Mucosa of rectum (tissue), 2 donors: ENCODE results near the gene SOCS1.

Source experiments
- H3K27ac ChIP-seq, 2 donors: one replicate each; pipeline ENCODE4 v1.7.0; 2013; ENCODE audit warnings: inconsistent platforms in 2 of 2, low read depth in 2 of 2, low read length in 2 of 2
- H3K27me3 ChIP-seq, 2 donors: one replicate each; pipeline ENCODE4 v1.7.0; 2013; ENCODE audit warnings: low read length in 2 of 2; ENCODE audit not compliant: control insufficient read depth in 2 of 2, insufficient read depth in 2 of 2
- H3K36me3 ChIP-seq, 2 donors: one replicate each; pipeline ENCODE4 v1.7.0; 2013; ENCODE audit warnings: low read length in 2 of 2; ENCODE audit not compliant: control insufficient read depth in 2 of 2, insufficient read depth in 2 of 2
- H3K4me1 ChIP-seq, 2 donors: one replicate each; pipeline ENCODE4 v1.7.0; 2013; ENCODE audit warnings: low read length in 2 of 2, mild to moderate bottlenecking in 1 of 2; ENCODE audit not compliant: control insufficient read depth in 2 of 2, insufficient read depth in 2 of 2
- H3K4me3 ChIP-seq, 2 donors: one replicate each; pipeline ENCODE4 v1.7.0; 2013; ENCODE audit warnings: low read length in 2 of 2
- H3K9ac ChIP-seq, 2 donors: one replicate each; pipeline ENCODE4 v1.7.0; 2013; ENCODE audit warnings: low read length in 2 of 2, low read depth in 1 of 2, mild to moderate bottlenecking in 1 of 2
- H3K9me3 ChIP-seq, 2 donors: one replicate each; pipeline ENCODE4 v1.7.0; 2013; ENCODE audit warnings: low read length in 2 of 2; ENCODE audit not compliant: control insufficient read depth in 2 of 2
- donor health status: healthy.
- donor health status: Normal muscosa, but diverticular disease.

The SOCS1 gene

GRCh38 chr16:11273721-11274324 is 17.8 kb upstream of the SOCS1 start:
- H3K27ac ChIP-seq: no peak overlapping the region
- H3K27me3 ChIP-seq: no peaks in the 10 kb centered on the region
- H3K4me3 ChIP-seq: no peak overlapping the region
- no peak overlapping the region for H3K9ac ChIP-seq
- H3K9me3 ChIP-seq: peaks cover 0 to 3% of the 10 kb centered on the region in 2 donors
- H3K4me1 ChIP-seq: no peaks in the 10 kb centered on the region
- H3K36me3 ChIP-seq: no peaks in the 10 kb centered on the region

- H3K4me1 ChIP-seq: no peaks in the 10 kb centered on the region
- no peak within 1 kb of the TSS for H3K27ac ChIP-seq
- H3K9me3 ChIP-seq: peaks cover 0 to 3% of the 10 kb centered on the region in 2 donors
- H3K27me3 ChIP-seq: no peaks in the 10 kb centered on the region
- no peaks in the 10 kb centered on the region for H3K36me3 ChIP-seq
- no peak within 1 kb of the TSS for H3K9ac ChIP-seq
- H3K4me3 ChIP-seq: no peak within 1 kb of the TSS
Measured at GRCh38 chr16:11272921-11273720, 17.1 kb upstream of the SOCS1 start, which contains the start of gene PRM3. PRM3 (minus strand) TSS chr16:11273629; CDS start chr16:11273595, 34 bp downstream.

- no peak overlapping the region for H3K4me3 ChIP-seq
- no peaks in the 10 kb centered on the region for H3K36me3 ChIP-seq
- H3K27me3 ChIP-seq: no peaks in the 10 kb centered on the region
- H3K9ac ChIP-seq: no peak overlapping the region
- H3K4me1 ChIP-seq: no peaks in the 10 kb centered on the region
- peaks cover 0 to under 1% of the 10 kb centered on the region in 2 donors for H3K9me3 ChIP-seq
- no peak overlapping the region for H3K27ac ChIP-seq
Measured at GRCh38 chr16:11272484-11272883, 16.5 kb upstream of the SOCS1 start.

- Histone ChIP-seq H3K4me1 (no peaks in the 10 kb centered on the region), H3K27me3 (no peaks in the 10 kb centered on the region)
Measured at GRCh38 chr16:11271610-11272009, 15.6 kb upstream of the SOCS1 start.

GRCh38 chr16:11270602-11271162 is 14.7 kb upstream of the SOCS1 start:
- H3K27ac ChIP-seq: no peak overlapping the region
- H3K9me3 ChIP-seq: no peaks in the 10 kb centered on the region
- H3K27me3 ChIP-seq: no peaks in the 10 kb centered on the region
- no peak overlapping the region for H3K9ac ChIP-seq
- H3K36me3 ChIP-seq: no peaks in the 10 kb centered on the region
- no peak overlapping the region for H3K4me3 ChIP-seq
- H3K4me1 ChIP-seq: no peaks in the 10 kb centered on the region

More at GRCh38 chr16:11271610-11272009, 15.6 kb upstream of the SOCS1 start:
- no peaks in the 10 kb centered on the region for H3K9me3 ChIP-seq
- H3K27ac ChIP-seq: no peak overlapping the region
- no peaks in the 10 kb centered on the region for H3K36me3 ChIP-seq
- no peak overlapping the region for H3K9ac ChIP-seq
- no peak overlapping the region for H3K4me3 ChIP-seq

- no peak within 1 kb of the TSS for H3K4me3 ChIP-seq
- H3K4me1 ChIP-seq: peaks cover 7 to 15% of the 10 kb centered on the region in 2 donors
- no peaks in the 10 kb centered on the region for H3K9me3 ChIP-seq
- no peaks in the 10 kb centered on the region for H3K27me3 ChIP-seq
- no peaks in the 10 kb centered on the region for H3K36me3 ChIP-seq
- H3K27ac ChIP-seq: no peak within 1 kb of the TSS
- no peak within 1 kb of the TSS for H3K9ac ChIP-seq
Measured at GRCh38 chr16:11268921-11269375, 12.9 kb upstream of the SOCS1 start, which contains the start of gene TNP2. TNP2 (minus strand) TSS chr16:11269325; CDS start chr16:11269262, 63 bp downstream.

GRCh38 chr16:11265124-11265523 is 9.1 kb upstream of the SOCS1 start:
- H3K36me3 ChIP-seq: no peaks in the 10 kb centered on the region
- H3K4me1 ChIP-seq: peaks cover 21 to 27% of the 10 kb centered on the region in 2 donors
- no peak overlapping the region for H3K9ac ChIP-seq
- peak overlapping the region in 1 of 2 donors; percentile 28 for H3K27ac ChIP-seq
- no peaks in the 10 kb centered on the region for H3K27me3 ChIP-seq
- no peaks in the 10 kb centered on the region for H3K9me3 ChIP-seq
- H3K4me3 ChIP-seq: no peak overlapping the region

GRCh38 chr16:11264155-11264832 is 8.3 kb upstream of the SOCS1 start:
- Histone ChIP-seq H3K27ac (peak overlapping the region; percentile 28 to 56), H3K4me1 (peaks cover 25 to 31% of the 10 kb centered on the region in 2 donors), H3K27me3 (no peaks in the 10 kb centered on the region), H3K4me3 (peak overlapping the region in 1 of 2 donors; percentile 23), H3K9ac (no peak overlapping the region), H3K9me3 (no peaks in the 10 kb centered on the region), H3K36me3 (no peaks in the 10 kb centered on the region)

GRCh38 chr16:11263737-11264136 is 7.7 kb upstream of the SOCS1 start:
- peak overlapping the region; percentile 28 to 56 for H3K27ac ChIP-seq
- no peaks in the 10 kb centered on the region for H3K27me3 ChIP-seq
- no peaks in the 10 kb centered on the region for H3K9me3 ChIP-seq
- H3K4me3 ChIP-seq: no peak overlapping the region
- H3K4me1 ChIP-seq: peaks cover 31 to 37% of the 10 kb centered on the region in 2 donors
- no peaks in the 10 kb centered on the region for H3K36me3 ChIP-seq
- H3K9ac ChIP-seq: no peak overlapping the region
